Erythroblast (primary cell): ENCODE results near the gene COA1.

Experiments used
- GATA1 ChIP-seq: IDR thresholded peaks from 2 replicates; pipeline ENCODE4 v1.6.1; 2011; ENCODE audit warnings: low read depth, mild to moderate bottlenecking, control low read depth, low read length, moderate library complexity
- POLR2A ChIP-seq: IDR thresholded peaks from 2 replicates; pipeline ENCODE4 v1.6.1; 2011; ENCODE audit warnings: mild to moderate bottlenecking, low read length

GRCh38 chr7:43589728-43590127, 139.6 kb downstream of the COA1 start:
- TF ChIP-seq POLR2A (no peak), GATA1 (no peak)
